Fibroblast of lung (primary cell): Measurements from ENCODE around the gene CCNY. TPM values are rescaled to one million over a fixed set of nuclear protein-coding genes. Genes with fewer than 3 reads are reported as not detected.

Experiments
- DNase-seq, 2 donors: peaks; one replicate each; pipeline versions ENCODE4 v3.0.0 to v3.0.0-alpha.2; 2010; ENCODE audit warnings: low read depth in 2 of 2
- H2AFZ ChIP-seq: 2 replicates; pipeline ENCODE4 v1.5.1; 2012; ENCODE audit warnings: low read length, control low read depth, inconsistent platforms
- H3K27ac ChIP-seq: 2 replicates; pipeline ENCODE4 v1.5.1; 2011; ENCODE audit warnings: low read length, control low read depth; ENCODE audit not compliant: insufficient read depth
- H3K27me3 ChIP-seq: 2 replicates; pipeline ENCODE4 v1.5.1; 2011; ENCODE audit warnings: mild to moderate bottlenecking, low read length; ENCODE audit not compliant: control insufficient read depth, insufficient read depth
- H3K36me3 ChIP-seq: 2 replicates; pipeline ENCODE4 v1.5.1; 2011; ENCODE audit warnings: low read length; ENCODE audit not compliant: control insufficient read depth, insufficient read depth
- H3K4me1 ChIP-seq: 2 replicates; pipeline ENCODE4 v1.5.1; 2011; ENCODE audit warnings: low read length; ENCODE audit not compliant: control insufficient read depth, insufficient read depth; ENCODE audit errors: extremely low read depth
- H3K4me2 ChIP-seq: 2 replicates; pipeline ENCODE4 v1.5.1; 2011; ENCODE audit warnings: low read length, control low read depth; ENCODE audit not compliant: insufficient read depth; ENCODE audit errors: extremely low read depth
- H3K4me3 ChIP-seq, 4 experiments: fragments of 200-600 bp in 1 of 4; sonication (generic) in 1 of 4; replicated peaks in 1 of 4; 2 replicates each; pipeline ENCODE4 v1.5.1; 2011 to 2016; ENCODE audit warnings: low read length in 4 of 4, low read depth in 3 of 4, mild to moderate bottlenecking in 3 of 4, control low read depth in 2 of 4, inconsistent platforms in 1 of 4, mixed read lengths in 1 of 4; ENCODE audit not compliant: insufficient read depth in 1 of 4; ENCODE audit errors: control extremely low read depth in 1 of 4
- H3K79me2 ChIP-seq: 2 replicates; pipeline ENCODE4 v1.5.1; 2012; ENCODE audit warnings: mild to moderate bottlenecking, low read length, inconsistent platforms; ENCODE audit not compliant: control insufficient read depth, insufficient read depth
- H3K9ac ChIP-seq: 2 replicates; pipeline ENCODE4 v1.5.1; 2011; ENCODE audit warnings: mild to moderate bottlenecking, low read length, control low read depth; ENCODE audit not compliant: insufficient read depth
- H3K9me3 ChIP-seq: 2 replicates; pipeline ENCODE4 v1.5.1; 2012; ENCODE audit warnings: low read depth, low read length; ENCODE audit not compliant: control insufficient read depth, insufficient read depth
- H4K20me1 ChIP-seq: 2 replicates; pipeline ENCODE4 v1.5.1; 2011; ENCODE audit warnings: low read length; ENCODE audit not compliant: control insufficient read depth, insufficient read depth; ENCODE audit errors: extremely low read depth
- EZH2 ChIP-seq: IDR thresholded peaks from 2 replicates; pipeline ENCODE4 v1.5.1; 2012; ENCODE audit warnings: low read length, control low read depth, mild to moderate bottlenecking; ENCODE audit errors: missing control alignments
- polyA plus RNA-seq, 2 donors: library from polyadenylated mRNA; depleted of rRNA in 1 of 2; stranded (reverse) in 1 of 2; unstranded in 1 of 2; fragments of >200 nt; gene quantifications; 2 replicates each; pipeline ENCODE4 v1.2.1, GENCODE V29; 2011 to 2012; ENCODE audit warnings: missing spikeins in 1 of 2
- total RNA-seq: library from RNA; depleted of rRNA; stranded (reverse); fragments of >200 nt; gene quantifications from 2 replicates; pipeline ENCODE4 v1.2.1, GENCODE V29; 2014
- TF ChIP-seq, protein P1 (sequence below), 2 donors: IDR thresholded peaks in 1 of 2; conservative IDR thresholded peaks in 1 of 2; 1 replicate in 1 of 2; 2 replicates in 1 of 2; pipeline ENCODE4 v1.5.1; 2011 to 2012; ENCODE audit warnings: low read length in 2 of 2, control low read depth in 1 of 2, inconsistent platforms in 1 of 2, low read depth in 1 of 2, mild to moderate bottlenecking in 1 of 2

The CCNY gene
- total and polyA plus RNA-seq, 2 donors (not counting 1 experiment from before 2014, with no cell fraction given), result 34.7 to 66.4 TPM

DNA sequence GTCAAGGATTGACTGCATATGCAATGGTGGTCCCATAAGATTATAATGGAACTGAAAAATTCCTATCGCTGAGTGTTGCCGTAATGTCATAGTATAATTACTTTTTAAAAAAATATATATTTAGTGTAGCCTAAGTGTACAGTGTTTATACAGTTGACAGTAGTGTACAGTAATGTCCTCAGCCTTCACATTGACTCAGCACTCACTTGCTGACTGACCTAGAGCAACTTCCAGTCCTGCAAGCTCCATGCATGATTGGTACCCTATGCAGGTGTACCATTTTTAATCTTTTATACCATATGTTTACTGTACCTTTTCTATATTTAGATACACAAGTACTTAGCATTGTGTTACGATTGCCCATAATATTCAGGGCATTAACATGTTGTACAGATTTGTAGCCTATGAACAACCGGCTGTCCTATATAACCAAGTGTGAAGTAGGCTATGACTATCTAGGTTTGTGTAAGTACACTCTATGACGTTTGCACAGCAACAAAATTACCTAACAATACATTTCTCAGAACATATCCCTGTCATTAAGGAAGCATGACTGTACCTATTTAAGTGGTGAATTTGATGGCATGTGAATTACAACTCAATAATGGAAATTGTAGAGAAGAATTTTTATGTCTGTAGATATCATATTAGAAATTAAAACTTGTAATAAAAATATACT is 40.9 kb downstream of the CCNY start:
- H3K79me2 ChIP-seq, result peaks cover 66% of the 10 kb centered on the region
- no peaks in the 10 kb centered on the region for H3K9me3 ChIP-seq
- H3K27me3 ChIP-seq, result no peaks in the 10 kb centered on the region
- DNase-seq, result no peak
- peaks cover 5% of the 10 kb centered on the region for H3K4me1 ChIP-seq
- no peaks in the 10 kb centered on the region for H4K20me1 ChIP-seq
- TF ChIP-seq, protein P1, sequence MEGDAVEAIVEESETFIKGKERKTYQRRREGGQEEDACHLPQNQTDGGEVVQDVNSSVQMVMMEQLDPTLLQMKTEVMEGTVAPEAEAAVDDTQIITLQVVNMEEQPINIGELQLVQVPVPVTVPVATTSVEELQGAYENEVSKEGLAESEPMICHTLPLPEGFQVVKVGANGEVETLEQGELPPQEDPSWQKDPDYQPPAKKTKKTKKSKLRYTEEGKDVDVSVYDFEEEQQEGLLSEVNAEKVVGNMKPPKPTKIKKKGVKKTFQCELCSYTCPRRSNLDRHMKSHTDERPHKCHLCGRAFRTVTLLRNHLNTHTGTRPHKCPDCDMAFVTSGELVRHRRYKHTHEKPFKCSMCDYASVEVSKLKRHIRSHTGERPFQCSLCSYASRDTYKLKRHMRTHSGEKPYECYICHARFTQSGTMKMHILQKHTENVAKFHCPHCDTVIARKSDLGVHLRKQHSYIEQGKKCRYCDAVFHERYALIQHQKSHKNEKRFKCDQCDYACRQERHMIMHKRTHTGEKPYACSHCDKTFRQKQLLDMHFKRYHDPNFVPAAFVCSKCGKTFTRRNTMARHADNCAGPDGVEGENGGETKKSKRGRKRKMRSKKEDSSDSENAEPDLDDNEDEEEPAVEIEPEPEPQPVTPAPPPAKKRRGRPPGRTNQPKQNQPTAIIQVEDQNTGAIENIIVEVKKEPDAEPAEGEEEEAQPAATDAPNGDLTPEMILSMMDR (conservative IDR thresholded peaks at IDR 0.05 in 1 of 2, IDR thresholded peaks at IDR 0.05 in 1 of 2; ENCODE audit: low read depth in 1 of 2, low read length in 2 of 2), result no peak
- TF ChIP-seq EZH2, result no peak
- H3K9ac ChIP-seq, result no peak overlapping the region
- H3K36me3 ChIP-seq, result no peaks in the 10 kb centered on the region
- H3K27ac ChIP-seq, result no peak overlapping the region
- H3K4me2 ChIP-seq, result no peak overlapping the region
- H3K4me3 ChIP-seq, result no peak overlapping the region
- no peak overlapping the region for H2AFZ ChIP-seq

DNA sequence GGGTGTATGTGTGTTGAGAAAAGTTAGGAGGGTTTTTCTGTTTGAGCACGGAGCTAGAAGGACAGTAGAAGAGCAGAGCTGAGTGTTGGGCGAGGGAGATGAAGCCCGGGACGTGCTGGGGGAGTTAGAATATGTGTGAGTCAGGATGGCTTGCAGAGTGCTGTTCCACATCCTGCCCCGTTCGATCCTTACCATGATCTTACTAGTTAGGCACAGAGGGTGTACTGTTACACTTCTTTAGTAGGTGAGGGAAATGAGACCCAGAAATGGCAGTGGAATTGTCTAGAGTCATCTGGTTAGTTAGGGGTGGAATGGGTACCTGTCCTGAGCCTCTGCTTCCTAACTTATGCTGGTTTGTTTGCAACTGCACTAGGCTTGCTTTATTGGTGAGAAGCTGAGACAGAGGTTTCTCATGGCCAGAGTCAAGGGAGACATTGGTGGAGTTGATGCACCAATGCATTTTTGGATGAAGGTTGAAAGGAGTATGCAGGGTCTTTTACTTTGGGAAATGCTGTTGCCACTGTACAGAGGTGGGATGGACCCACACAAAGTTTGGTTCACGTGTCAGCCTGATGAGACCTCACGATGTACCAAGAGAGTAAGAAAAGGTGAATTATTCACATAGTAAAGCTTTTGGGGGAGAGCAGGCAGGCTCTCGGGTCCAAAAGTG is 42.4 kb downstream of the CCNY start:
- Histone ChIP-seq H3K4me2 (peak overlapping the region; percentile 16), H3K4me3 (no peak overlapping the region), H3K9ac (peak overlapping the region; percentile 38), H2AFZ (no peak overlapping the region), H3K27me3 (no peaks in the 10 kb centered on the region), H3K79me2 (peaks cover 70% of the 10 kb centered on the region), H3K27ac (peak overlapping the region; percentile 62), H3K36me3 (no peaks in the 10 kb centered on the region), H4K20me1 (no peaks in the 10 kb centered on the region), H3K9me3 (no peaks in the 10 kb centered on the region), H3K4me1 (peaks cover 5% of the 10 kb centered on the region)
- DNase-seq, result peak in 1 of 2 donors; percentile 70
- no peak for TF ChIP-seq EZH2
- TF ChIP-seq, protein P1 (conservative IDR thresholded peaks at IDR 0.05 in 1 of 2, IDR thresholded peaks at IDR 0.05 in 1 of 2; ENCODE audit: low read depth in 1 of 2, low read length in 2 of 2), result no peak

DNA sequence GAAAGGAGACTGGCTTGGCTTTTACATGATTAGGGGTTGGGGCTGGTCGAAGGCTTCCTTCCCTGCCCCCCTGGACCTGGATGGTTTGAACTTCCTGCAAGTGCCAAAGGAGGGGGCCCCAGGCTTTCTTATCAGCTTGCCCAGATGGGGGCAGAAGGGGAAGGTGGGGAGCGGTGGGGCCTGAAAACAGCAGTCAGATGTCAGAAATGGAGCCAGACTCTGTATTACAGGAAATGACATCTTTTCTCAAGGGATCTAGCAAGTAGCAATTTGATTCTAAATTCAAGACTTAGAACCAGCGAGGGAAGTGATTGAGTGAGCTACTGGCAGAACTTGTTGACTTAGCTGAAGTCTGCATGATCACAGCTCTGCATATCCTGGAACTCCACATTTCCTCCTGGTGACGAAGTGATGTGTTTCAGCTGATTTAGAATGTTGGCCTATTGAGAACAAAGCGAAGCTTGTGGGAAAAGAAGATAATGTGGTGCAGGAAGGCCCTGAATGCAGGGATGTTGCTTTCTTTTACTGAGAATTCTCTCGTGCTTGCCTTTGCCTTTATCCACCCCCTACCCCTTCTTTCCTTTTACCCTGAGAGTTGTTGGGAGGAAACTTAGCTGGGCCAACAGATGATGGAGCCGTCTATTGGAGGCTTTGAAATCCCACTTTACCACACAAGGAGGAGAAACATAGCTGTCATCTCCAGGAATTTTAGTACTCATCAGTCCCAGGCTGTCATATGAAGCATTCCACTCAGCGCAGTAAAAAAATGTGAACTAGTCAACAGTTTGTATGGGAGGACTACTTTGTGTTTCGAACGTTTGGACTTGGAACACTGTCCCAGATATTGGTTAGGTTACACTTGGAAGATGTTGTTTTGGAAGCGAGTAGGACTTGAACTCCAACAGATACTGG is 43.2 kb downstream of the CCNY start:
- Histone ChIP-seq H3K4me2 (peak overlapping the region; percentile 46), H4K20me1 (no peaks in the 10 kb centered on the region), H3K36me3 (no peaks in the 10 kb centered on the region), H3K27ac (peak overlapping the region; percentile 62), H2AFZ (no peak overlapping the region), H3K4me1 (peaks cover 5% of the 10 kb centered on the region), H3K4me3 (no peak overlapping the region), H3K9me3 (no peaks in the 10 kb centered on the region), H3K27me3 (no peaks in the 10 kb centered on the region), H3K9ac (peak overlapping the region; percentile 38), H3K79me2 (peaks cover 70% of the 10 kb centered on the region)
- DNase-seq, result peak; percentile 73 to 76
- no peak for TF ChIP-seq EZH2
- TF ChIP-seq, protein P1 (conservative IDR thresholded peaks at IDR 0.05 in 1 of 2, IDR thresholded peaks at IDR 0.05 in 1 of 2; ENCODE audit: low read depth in 1 of 2, low read length in 2 of 2), result no peak
